ENCODE data around the gene TOM1L2.
"Not testable (repeated sequence)": the region's sequence is repeated elsewhere in the genome, so short reads cannot be mapped to it uniquely, and the experiment has no call there.

The TOM1L2 gene

DNA sequence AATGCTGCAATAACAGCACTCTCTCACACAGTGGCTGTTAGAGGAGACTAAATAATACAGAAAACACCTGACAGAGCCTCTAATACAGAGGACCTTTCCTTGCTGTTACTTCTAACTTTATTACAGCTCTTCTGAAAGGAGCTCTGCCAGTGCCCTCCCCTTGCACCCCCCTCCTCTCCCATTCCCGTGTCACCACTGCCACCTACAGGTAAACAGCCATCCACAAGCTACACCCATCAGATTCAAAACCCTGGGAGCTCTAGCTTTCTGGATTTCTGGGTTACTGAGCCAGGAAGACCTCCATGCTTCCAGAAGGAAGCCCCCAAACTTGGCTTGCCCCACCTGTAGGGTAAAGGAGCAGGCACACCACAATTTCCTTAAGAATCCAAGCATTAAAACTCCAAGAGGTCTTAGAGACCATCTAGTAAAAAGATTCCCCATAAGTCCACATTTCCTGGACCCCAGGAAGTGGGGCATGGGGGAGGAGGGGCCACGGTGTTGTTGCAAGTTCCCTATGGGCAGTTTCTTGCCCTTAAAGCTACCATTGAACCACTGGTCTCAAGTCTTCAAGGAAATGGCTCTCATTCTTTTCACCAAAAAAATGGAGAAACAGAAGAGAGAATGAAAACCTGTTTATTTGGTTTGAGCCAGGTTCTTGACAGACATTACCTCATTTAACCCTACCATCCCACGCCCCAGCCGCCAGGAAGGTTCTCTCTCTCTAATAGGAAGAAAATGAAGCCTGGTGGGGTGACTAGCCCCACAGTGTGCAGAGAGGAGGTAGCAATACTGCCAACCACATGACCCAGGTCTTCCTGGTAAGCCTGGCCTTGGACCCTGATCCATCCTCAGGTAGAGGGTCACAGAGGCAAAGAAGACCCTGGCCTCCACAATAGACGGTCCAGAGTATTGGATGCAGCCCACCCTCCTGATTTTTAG is 52.8 kb downstream of the TOM1L2 start:
- peak; percentile 5 for DNase-seq

DNA sequence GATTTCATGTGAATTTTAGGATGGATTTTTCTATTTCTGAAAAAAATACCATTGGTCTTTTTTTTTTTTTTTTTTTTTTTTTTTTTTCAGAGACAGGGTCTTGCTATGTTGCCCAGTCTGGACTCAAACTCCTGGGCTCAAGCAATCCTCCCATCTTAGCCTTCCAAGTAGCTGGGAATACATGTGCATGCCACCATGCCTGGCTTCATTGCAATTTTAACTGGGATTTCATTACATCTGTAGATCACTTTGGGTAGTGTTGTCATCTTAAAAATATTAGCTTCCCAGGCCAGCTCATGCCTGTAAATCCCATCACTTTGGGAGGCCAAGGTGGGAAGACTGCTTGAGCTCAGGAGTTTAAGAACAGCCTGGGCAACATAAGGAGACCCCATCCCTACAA is 54.8 kb downstream of the TOM1L2 start:
- no peak for DNase-seq

DNA sequence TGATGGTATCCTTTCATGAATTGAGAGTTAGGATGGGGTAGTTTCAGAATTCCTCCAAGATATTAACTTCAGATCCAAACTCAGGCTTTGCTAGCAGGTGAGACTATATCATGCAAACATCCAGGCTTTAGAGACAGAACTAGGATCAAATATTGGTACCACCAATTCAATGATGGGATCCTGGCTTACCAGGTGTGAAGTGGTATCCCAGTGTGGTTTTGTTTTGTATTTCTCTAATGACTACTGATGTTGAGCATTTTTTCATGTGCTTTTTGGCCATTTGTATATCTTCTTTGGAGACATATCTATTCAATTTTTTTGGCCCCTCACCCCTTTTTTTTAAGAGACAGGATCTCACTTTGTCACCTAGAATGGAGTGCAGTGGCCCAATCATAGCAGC is 57.0 kb downstream of the TOM1L2 start:
- DNase-seq = no peak

DNA sequence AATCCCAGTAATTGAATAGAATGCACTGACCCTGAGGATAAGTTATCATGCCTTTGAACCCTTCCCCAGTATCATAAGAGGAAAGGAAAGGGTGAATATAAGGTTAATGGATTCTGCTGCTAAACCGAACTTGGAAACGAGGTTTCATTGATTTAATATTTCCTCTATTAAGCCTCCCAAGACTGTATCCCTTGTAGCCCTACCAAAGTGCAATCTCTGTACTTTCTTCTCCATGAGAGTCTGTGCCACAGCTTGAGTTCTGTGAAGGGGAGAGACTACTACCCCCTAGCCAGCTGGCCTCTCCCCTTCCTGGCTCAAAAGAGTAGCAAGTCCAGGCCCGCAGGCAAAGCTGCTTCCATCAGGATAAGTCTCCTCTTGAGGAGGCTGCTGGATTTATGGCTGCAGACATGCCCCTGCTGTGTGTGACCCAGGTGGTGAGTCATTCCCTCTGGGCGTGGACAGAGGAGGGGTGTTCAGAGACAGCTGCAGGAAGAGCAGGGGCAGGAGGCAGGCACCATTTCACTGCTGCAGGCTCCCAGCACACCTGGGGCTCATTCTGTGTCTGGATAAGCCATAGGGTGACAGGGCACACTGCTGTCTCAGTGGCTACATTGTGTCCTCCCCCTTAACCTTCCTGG is 58.4 kb downstream of the TOM1L2 start:
- DNase-seq = peak; percentile 63

DNA sequence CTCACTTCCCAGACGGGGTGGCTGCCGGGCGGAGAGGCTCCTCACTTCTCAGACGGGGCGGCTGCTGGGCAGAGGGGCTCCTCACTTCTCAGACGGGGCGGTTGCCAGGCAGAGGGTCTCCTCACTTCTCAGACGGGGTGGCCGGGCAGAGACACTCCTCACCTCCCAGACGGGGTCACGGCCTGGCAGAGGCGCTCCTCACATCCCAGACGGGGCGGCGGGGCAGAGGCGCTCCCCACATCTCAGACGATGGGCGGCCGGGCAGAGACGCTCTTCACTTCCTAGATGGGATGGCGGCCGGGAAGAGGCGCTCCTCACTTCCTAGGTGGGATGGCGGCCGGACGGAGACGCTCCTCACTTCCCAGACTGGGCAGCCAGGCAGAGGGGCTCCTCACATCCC is 59.9 kb downstream of the TOM1L2 start:
- not testable (repeated sequence) for DNase-seq

DNA sequence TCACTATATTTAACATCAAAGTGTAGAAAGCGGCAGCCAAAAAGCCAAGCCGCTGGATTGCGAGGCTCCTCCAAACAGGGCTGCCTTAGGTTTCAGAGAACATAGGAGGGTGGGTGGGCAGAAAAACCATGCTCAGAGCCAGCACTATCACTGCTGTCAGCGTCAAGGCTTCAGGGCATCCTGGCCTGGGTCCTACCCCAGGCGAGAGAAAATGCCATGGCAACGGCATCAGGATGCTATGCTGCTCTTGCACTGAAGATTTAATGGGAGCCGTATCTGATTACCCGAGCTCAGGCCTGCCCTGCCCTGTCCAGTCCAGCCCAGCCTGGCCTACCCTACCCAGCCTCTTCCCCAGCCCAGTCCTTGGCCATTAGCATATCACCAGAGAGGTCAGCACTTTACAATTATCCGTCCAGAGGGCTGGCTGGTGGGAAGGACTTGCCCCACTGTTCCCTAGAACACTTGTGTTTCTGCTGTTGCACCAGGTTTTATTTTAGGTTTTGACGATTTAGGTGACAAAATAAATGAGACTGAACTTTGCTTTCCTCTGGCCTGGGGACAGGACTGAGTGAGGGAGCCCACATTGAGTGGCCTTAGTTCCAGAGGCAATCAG is 61.1 kb downstream of the TOM1L2 start:
- DNase-seq = no peak

DNA sequence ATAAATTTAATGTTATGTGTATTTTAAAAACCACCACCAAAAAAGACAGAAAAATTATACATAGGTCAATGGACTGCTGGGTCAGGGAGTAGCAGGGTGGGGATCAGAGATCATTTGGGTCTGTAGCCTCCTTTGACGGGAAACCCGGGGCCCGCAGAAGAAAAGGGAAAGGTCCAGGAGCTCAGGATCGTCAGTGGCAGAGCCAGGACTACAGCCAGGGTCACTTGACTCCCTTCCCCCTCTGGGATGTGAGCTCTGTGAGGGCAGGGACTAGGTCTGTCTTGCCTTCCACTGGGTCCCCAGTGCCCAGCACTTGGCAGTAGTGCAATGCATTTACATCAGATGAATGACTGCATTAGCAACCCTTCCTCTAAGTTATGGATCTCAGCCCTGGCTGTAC is 62.1 kb downstream of the TOM1L2 start:
- no peak for DNase-seq

DNA sequence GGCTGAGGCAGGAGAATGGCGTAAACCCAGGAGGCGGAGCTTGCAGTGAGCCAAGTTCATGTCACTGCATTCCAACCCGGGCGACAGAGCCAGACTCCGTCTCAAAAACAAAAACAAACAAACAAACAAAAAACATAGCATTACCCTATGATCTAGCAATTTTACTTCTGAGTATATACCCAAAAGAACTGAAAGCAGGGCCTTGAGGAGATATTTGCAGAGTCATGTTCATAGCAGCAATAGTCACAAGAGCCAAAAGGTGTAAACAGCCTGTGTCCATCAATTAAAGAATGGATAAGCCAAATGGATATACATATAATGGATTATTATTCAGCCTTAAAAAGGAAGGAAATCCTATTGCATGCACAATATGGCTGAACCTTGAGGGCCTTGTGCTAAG is 63.1 kb downstream of the TOM1L2 start:
- no peak for DNase-seq

DNA sequence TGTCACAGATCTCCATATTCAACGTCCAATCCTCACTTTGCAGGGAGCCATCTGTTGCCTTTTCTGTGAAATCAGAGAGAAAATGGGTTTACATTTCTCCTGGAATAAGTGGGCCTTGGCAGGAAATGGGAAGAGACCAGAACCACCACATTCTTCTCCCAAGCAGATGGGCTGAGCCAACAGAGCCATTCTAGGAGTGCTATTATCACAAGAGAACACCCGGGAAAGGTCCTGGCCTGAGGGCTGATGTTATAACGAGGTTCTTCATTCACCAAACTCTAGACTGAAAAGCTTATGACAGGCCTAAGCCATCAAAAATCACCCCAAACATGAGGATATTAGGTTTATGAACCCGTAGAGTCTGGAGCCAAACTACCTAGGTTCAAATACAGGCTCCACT is 64.7 kb downstream of the TOM1L2 start:
- no peak for DNase-seq

DNA sequence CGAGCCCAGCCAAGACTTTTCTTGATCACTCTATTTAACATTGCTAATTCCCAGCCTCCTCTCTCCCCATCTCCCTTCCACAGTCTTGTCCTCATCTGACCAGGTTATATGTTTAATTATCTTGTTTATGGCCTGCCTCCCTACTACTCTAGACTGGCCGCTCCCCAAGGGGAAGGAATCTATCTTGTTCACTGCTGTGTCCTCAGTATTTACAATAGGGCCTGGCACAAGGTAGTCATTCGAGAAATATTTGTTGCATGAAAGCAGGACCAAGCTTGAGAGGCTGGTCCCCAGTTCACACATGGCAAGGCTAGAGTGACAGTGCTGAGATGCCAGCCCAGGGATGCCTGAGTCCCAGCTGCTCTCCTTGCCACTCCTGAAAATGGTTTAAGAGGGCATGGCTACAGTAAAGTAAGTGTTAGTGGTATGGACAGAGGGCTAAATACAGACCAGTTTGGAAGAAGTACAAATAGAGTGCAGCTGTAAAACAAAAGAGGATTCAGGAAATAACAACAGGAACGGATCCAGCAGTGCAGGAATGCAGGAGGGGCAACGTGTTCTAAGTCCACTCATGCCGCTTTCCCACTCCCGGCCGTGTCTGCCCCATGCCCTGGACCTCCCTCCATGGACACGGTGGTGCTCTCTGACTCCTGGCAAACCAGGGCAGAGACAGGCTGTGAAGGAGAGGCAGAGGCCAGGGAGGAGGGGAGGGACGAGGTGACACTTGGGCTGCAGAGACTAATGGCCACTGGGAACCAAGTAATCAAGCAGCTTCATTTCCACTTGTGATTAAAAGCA is 65.6 kb downstream of the TOM1L2 start:
- no peak for DNase-seq

DNA sequence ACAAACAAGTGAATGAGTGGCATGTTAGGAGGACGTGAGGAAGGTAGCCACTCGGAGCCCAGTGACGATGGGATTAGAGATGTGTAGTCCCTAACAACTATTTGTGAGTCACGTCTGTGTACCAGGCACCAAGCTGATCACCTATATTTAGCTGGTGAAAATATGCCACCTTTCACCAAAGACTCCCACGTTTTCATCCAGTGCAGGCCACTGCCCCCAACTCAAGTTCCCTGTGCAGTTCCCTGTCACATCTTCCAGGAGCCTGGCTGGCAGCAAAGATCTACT is 67.2 kb downstream of the TOM1L2 start:
- no peak for DNase-seq

DNA sequence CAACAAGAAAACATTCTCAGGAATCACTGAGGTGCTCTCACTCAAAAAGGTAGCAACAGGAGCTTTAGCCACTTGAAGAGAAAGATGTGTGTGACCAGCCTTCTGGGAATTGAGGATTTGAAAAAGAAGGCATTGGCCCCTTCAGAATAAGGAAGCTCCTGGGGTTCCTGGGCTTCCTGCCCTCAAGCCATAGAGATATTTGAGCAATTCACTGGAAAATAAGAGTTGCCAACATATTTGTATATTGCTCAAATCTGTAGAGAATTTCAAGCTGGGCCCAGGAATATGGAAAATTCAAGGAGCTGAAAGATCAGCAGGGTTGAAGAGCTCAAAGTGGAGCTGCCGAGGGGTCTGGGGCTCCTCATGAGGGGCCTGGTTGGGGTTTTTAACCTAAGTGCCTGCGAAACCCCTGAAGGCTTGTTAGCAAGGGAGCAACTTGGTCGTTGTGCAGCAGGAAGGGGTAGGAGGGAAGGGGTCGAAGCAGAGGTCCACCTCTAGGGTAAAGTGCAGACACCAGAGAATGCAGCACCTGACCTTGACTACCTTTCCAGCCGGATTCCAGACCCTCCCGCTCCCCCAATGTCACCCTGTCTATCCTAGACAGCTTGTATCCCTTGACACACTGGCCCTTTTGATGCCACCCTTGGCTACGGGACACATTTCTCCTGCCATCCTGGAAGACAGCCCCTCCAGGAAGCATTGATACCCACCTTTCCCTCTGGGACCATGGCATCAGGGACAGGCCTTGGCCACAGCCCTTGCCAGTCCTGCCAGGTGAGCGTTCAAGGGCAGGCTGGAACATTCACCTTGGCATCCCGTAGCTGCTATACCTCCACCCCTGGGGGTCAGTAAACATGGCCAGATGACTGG is 67.8 kb downstream of the TOM1L2 start:
- no peak for DNase-seq

DNA sequence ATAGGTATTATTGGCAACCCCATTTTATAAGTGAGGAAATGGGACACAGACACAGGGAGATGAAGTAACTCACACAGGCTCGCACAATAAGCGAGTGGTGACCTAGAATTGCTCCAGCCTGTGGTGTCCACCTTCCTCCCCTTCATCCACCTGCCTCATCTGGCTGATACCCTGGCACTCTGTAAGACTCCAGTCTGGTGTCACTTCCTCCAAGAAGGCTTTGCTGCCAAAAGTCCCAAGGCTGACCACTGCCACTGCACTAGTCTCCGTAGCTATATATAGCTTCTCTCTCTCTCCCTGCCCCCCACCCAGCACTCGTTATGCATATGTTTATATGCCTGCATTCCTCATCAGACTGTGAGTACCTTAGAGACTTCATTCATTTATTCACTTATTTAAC is 69.3 kb downstream of the TOM1L2 start:
- no peak for DNase-seq

DNA sequence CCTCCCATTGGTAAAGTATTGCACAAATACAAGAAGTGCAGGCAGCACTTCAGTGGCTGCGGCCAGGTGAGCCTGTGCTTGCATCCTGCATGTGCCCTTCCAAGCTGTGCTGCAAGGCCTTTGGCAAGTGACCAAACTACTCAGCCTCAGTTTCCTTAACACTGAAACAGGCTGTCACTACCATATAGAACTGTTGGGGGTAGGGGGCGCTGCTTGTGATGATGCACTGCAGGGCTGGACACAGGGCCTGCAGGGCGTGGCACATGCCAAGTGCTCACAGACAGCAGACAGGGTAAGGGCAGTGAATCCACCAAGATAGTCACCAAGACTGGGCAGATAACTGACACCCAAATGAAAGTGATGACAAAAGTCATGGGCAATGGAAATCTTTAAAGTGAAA is 69.8 kb downstream of the TOM1L2 start:
- DNase-seq = no peak

DNA sequence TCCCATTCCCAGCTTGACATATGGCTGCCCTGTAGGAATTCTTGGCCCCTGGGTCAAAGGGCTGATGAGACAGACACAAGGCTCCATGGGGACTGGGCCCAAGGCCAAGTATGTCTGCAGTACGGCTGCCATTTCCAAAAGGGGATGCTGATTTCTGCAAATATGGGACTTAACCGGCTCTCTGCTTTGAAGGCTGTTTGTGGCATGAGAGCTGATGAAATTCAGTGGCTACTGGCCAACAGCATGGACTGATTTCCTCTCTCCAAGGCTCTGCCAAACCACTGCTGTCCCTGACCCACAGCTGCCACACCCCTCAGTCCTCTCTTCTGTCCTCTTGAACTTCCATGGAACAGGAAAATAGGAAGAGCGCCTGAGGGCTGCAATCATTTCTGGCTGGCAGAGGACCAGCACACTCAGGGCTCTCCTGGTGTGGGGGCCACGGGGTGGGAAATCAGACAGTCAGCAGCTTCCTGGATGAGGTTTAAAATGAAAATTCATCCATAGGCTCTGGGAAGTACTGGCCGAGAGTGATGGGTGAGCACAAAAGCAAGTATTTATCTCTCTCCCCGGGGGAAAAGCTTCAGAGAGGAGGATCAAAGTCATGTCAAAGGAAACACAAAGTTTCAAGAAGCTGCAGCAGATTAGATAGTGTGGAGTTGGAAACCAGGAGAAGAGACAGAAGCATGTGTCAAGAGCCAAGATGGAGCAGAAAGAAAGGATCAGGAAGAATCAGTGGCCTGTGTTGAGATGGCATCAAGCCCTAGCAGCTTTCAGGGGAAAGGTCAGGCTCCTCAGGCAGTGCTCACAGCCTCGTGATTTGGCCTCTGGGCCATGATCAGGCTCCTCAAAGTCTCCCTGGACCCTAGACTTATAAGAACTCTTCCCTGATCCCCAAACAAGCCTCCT is 71.3 kb downstream of the TOM1L2 start:
- no peak for DNase-seq

DNA sequence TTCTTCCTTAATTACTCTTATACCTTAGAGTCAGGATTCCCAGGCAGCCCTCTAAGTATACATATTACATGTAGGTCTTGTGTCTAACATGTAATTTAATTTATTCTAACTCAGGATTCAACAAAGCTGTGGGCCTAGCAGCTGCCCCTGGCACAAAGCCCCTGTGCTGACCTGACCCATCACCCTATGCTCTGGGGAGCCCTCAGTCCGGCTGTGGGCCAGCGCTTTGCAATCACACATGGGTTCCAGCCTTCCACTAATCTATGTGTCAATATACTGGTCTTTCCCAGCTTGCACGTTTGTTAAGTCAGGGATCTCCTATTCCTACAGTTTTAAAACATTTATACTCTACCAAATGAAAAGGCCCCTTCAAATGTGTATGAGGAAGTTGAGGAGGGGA is 72.7 kb downstream of the TOM1L2 start:
- DNase-seq = no peak

DNA sequence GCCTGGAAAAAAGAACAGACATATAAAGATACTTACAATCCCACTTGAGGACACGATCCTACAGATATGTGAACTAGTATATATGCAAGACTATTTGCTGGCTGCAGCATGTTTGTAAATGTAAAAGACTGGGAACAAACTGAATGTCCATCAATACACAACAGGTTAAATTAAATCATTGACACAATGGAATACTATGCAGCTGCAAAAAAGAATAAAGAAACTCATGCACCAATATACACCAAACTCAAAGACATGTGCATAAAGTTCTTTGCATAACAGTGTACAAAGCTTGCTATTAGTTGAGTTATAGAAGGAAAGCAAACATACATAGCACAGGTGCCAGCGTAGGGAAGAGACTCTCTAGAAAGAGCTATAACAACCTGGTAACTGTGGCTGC is 73.5 kb downstream of the TOM1L2 start:
- no peak for DNase-seq

DNA sequence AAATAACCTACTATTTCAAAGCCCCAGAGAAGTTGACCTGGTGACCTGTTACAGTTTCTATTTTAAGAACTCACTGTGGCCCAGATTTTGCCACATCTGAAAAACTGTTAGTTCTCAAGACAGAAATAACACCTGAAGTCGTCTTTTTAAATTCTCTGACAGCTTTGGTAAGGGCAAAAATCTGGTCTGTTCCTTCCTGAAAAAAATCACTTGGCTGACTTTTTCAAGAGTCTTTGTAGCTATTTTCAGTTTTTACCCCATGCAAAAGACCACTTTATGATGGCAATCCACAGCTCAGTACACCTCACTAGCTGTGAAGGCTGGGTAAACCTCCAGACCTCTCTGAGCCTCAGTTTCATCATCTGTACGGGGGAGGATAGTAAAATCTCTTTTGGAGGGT is 74.8 kb downstream of the TOM1L2 start:
- no peak for DNase-seq

DNA sequence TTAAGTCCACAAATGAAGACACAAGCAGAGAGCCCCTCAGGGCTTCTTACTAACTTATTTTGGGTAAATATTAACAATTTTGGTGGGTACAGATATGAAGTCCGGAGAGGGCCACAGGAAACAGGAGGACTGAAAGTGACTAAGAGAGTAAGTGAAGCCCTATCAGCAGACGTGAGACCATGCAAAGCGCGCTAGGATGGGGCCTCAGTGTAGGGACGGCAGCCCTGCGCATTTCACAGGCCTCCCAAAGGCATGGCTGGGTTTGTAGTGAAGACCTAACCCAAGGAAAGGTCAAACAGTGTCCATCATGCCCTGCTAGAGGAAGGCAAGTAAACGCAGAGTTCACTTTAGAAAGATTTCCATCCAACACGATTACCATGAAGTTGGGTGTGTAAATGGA is 75.5 kb downstream of the TOM1L2 start:
- DNase-seq = no peak

DNA sequence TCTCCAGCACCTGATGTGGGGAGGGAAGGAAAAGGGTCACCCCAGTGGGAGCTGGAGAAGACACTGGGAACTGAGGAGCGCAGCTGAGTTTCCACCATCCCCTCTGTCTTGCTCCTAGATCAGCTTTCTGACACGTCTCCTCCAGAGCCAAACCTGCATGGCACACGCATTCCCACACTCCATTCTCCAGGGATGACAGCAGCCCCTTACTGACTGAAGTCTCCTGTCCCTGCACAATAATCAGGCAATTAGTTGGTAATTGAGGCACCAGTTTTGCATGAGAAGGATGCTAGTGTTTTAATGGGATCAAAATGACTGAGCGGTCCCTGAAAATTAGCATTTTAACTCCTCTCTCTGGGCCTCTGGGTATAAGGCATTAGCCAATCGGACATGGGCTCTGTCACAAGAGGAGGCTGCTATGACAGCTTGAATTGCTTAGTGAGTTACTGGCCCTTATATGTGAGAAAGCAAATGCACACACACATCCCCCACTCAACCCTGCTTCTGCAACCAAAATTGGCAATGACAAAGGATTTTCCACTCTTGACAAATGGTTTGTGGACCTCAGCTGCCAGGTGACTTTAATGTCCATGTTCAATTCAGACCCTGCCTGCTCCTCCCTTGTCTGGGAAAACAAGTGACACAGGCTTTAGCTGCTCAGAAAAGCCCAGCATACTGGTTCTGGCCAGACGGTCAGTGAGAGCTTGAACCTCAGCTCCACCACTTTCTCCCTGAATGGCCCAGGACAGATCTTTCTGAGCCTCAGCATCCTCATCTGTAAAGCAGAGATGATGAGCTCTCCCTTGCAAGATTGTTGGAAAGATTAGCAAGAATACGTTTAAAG is 78.2 kb downstream of the TOM1L2 start:
- no peak for DNase-seq

Data from NCI-H774 (cell line).